Stimulated activated CD4-positive, alpha-beta T cell treated with anti-CD3 and anti-CD28 coated beads, Interleukin-4, amount 100 ng/mL, for 1 hour (primary cell): ENCODE data around the gene ENPP5.
"Not testable (repeated sequence)": the region's sequence is repeated elsewhere in the genome, so short reads cannot be mapped to it uniquely, and the experiment has no call there.

Source experiments
- DNase-seq: peaks from one replicate; pipeline ENCODE4 v3.0.0-alpha.2; 2020

ENPP5 gene

DNA sequence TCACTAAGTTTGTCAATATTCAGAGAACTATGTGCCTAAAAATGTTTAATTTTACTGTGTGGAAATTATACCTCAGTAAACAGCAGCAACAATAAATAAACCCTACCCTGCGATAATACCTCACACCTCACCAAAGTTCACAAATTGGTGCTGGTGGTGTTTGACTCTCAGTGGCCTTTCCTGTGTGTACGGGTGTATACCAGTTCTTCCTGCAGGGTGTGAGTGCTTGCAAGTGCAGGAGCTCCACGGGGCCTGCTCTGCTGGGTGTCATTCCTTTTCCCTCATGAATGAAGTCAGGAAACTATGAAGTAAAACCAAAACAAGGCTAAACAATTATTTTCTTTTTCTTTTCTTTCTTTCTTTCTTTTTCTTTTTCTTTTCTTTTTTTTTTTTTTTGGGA lies 4.1 kb upstream of the ENPP5 start:
- DNase-seq, result no peak

DNA sequence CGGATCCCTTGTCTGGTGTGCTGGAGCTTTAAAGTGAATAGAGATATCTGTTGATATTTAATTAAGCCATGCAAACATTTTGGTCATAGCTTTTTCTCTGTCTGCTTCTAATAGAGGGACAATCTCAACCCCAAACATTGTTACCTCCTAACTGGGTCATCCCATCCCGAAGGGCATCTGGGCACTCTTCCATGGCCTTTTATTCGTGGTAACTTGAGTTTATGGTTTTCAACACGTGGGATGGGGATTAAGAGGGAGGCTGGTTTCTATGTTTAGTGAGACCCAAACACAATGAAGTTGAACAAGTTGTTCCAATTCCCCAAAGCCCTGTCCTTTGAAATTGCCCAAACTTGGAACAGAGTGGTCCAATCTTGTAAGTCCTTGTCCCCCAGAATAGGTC lies 1.4 kb upstream of the ENPP5 start:
- no peak for DNase-seq

DNA sequence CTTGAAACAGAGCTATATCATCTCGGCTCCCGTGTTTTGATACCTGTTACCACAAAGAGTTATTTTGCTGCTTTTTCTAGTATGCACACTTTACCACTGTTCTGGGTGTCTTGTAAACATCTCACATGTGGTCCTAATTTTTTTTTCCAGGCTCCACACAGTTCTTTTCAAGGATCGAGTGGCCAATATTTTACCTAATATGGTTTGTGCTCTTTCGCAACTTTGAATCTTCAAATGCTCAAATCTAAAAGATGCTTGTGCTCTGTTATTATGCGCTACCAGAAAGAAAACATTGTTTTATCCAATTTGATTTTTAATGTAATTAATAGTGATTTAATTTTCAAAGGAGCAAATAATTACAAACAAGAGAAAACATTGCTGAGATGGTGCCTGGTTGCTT lies 10.7 kb downstream of the ENPP5 start:
- DNase-seq, result no peak

DNA sequence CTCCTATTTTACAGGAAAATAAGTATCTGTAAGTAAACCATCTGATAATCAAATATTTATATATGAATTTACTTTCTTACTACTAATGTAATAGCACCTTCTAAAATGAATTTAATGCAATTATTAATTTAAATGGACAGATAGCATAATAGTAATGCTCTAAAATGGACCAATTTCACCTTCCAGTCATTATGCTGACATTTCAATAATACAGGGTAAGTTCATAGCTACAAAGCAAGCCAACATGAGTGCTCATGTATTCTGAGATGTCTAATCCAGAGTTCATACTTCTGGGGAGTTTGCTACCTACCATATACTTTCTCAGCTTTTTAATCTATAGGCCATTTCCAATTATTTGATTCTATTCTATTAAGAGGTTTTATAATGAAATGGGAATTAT lies 11.6 kb downstream of the ENPP5 start:
- no peak for DNase-seq

GRCh38 chr6:46156701-46157100 lies 14.1 kb downstream of the ENPP5 start:
- no peak for DNase-seq

DNA sequence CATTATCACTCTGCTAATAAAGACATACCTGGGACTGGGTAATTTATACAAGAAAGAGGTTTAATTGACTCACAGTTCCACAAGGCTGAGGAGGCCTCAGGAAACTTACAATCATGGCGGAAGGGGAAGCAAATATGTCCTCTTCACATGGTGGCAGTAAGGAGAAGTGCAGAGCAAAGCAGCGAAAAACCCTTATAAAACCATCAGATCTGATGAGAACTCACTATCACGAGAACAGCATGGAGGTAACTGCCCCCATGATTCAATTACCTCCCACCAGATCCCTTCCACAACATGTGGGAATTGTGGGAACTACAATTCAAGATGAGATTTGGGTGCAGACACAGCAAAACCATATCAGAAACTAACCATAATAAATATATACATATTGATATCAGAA lies 21.7 kb downstream of the ENPP5 start:
- not testable (repeated sequence) for DNase-seq

GRCh38 chr6:46144270-46144669 lies 26.5 kb downstream of the ENPP5 start:
- DNase-seq, result no peak

DNA sequence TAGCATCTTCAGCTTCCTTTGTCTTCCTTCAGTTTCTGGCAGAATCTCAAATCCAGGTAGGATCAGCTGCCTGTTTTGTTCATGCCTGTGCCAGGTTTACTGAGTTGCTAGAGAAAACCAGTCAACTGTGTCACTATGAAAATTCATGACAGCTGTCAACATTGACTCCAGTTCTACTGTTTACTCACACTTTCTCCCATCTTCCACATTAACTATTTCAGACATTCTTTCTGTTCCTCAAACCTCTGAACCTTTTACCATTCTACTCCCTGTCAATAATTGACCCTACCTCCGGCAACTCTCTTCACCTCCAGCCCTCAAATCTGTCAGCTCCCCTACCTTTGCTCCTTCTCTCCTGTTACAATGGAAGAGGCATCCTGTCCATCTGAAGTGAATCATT lies 32.5 kb downstream of the ENPP5 start:
- no peak for DNase-seq

DNA sequence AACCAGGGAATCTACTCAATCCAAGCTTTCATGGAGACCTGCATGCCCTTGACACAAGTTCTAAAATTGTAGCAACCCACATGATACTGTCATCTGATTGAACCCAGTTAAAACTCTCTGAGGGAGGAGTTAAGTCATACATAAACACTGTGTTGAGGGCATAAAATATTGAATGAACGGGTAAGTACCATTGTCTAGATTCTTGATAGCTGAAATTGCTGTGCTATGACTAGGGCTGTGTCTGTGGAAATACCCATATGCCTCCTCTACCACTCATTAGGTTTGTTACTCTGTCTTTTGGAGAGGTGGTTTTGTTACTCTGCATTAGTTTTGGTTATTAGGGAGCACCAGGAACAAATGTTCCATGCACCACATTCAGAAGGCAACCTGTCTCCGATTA lies 33.4 kb downstream of the ENPP5 start:
- DNase-seq, result no peak

- DNase-seq, result no peak
Measured at GRCh38 chr6:46136831-46137230, 33.9 kb downstream of the ENPP5 start.

DNA sequence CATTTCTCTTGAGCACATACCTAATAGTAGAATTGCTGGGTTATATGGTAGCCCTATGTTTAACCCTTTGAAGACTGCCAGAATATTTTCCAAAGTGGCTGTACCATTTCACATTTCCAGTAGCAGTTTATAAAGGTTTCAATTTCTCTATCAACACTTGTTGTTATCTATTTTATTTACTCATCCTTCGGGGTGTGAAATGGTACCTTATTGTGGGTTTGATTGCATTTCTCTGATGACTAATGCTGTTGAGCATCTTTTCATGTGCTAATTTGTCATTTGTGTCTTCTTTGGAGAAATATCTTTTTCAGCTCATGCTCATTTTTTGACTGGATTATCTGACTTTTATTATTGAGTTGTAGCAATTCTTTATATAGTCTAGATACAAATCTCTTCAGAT lies 35.6 kb downstream of the ENPP5 start:
- no peak for DNase-seq

GRCh38 chr6:46134216-46134615 lies 36.6 kb downstream of the ENPP5 start:
- DNase-seq, result no peak

DNA sequence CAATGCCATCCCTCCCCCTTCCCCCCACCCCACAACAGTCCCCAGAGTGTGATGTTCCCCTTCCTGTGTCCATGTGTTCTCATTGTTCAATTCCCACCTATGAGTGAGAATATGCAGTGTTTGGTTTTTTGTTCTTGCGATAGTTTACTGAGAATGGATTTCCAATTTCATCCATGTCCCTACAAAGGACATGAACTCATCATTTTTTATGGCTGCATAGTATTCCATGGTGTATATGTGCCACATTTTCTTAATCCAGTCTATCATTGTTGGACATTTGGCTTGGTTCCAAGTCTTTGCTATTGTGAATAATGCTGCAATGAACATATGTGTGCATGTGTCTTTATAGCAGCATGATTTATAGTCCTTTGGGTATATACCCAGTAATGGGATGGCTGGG lies 39.5 kb downstream of the ENPP5 start:
- not testable (repeated sequence) for DNase-seq

DNA sequence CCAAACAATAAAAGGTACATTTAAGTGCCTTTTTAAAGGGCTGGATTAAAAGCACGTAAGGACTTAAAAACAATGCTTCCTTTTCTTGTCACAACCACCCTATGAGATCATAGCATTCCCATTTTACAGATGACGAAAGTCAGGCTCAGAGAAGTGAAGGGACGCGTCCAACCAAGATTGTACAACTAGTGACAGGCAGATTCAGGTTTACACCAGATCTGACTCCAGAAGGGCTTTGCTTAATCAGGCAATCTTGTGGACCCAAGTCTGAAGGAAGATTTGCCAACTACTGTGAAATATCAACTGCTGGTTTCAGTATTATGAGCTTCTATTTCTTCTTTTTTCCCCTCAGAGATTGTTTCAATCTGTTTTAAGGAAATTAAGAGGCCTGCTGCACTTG lies 40.1 kb downstream of the ENPP5 start:
- DNase-seq, result no peak

GRCh38 chr6:46129629-46130511 lies 40.9 kb downstream of the ENPP5 start, which contains the start of gene ENPP4:
Gene ENPP4, plus strand, starts transcription at chr6:46129989. Its CDS starts 9,595 bp downstream, at chr6:46139584.
- DNase-seq, result peak; percentile 84

DNA sequence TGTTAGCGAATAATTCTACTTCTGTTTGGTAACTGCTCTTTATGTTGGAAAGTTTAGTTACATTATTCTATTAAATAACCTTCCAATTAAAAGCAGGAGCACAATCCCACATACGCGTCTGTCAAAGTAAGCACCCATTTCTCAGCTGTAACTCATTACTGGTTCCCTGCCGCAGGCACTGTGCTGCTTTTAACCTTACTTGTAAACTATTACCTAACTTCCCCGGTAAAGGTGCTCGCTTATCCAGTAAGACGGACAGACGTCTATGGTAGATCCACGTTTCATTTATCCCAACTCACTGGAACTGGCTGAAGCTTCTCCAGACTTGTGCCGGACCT lies 41.5 kb downstream of the ENPP5 start:
- no peak for DNase-seq

GRCh38 chr6:46128476-46128875 lies 42.3 kb downstream of the ENPP5 start:
- no peak for DNase-seq

GRCh38 chr6:46119679-46120078 lies 51.1 kb downstream of the ENPP5 start:
- not testable (repeated sequence) for DNase-seq

- no peak for DNase-seq
Measured at GRCh38 chr6:46118836-46119235, 51.9 kb downstream of the ENPP5 start.

- DNase-seq, result no peak
Measured at GRCh38 chr6:46118157-46118556, 52.6 kb downstream of the ENPP5 start.

DNA sequence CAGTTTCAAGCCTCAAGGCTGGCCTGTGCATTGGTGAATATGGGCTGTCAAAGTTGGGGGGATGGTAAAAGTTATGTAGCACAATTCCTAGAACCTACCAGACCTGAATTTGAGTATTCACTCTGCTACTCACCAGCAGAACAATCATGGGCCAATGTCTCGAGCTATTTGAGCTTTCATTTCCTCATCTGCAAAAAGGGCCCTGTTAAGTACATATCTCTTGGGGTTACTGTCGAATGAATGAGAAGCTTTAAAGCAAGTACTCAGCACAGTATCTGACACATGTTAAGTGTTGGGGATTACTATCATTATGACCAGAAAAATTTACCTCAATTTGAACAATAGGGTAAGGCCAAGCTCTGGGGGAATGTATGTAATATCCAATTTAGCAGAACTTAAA lies 54.5 kb downstream of the ENPP5 start:
- no peak for DNase-seq

GRCh38 chr6:46115634-46116033 lies 55.1 kb downstream of the ENPP5 start:
- no peak for DNase-seq

GRCh38 chr6:46113370-46113769 lies 57.4 kb downstream of the ENPP5 start:
- no peak for DNase-seq
